ENCODE results near the gene C16orf96. TPM values are rescaled to one million over a fixed set of nuclear protein-coding genes. Genes with fewer than 3 reads are reported as not detected.

Gene C16orf96
- total and polyA plus RNA-seq, 2 of the 13 experiments (the other 11 are each of a cell fraction or from before 2014, with no cell fraction given) = 0.03 TPM; not detected in 1

- peak; percentile 97 for TF ChIP-seq ZNF367 (CRISPR knock-in tag; IDR thresholded peaks at IDR 0.05; ENCODE audit: borderline replicate concordance)
- TF ChIP-seq, protein P1, sequence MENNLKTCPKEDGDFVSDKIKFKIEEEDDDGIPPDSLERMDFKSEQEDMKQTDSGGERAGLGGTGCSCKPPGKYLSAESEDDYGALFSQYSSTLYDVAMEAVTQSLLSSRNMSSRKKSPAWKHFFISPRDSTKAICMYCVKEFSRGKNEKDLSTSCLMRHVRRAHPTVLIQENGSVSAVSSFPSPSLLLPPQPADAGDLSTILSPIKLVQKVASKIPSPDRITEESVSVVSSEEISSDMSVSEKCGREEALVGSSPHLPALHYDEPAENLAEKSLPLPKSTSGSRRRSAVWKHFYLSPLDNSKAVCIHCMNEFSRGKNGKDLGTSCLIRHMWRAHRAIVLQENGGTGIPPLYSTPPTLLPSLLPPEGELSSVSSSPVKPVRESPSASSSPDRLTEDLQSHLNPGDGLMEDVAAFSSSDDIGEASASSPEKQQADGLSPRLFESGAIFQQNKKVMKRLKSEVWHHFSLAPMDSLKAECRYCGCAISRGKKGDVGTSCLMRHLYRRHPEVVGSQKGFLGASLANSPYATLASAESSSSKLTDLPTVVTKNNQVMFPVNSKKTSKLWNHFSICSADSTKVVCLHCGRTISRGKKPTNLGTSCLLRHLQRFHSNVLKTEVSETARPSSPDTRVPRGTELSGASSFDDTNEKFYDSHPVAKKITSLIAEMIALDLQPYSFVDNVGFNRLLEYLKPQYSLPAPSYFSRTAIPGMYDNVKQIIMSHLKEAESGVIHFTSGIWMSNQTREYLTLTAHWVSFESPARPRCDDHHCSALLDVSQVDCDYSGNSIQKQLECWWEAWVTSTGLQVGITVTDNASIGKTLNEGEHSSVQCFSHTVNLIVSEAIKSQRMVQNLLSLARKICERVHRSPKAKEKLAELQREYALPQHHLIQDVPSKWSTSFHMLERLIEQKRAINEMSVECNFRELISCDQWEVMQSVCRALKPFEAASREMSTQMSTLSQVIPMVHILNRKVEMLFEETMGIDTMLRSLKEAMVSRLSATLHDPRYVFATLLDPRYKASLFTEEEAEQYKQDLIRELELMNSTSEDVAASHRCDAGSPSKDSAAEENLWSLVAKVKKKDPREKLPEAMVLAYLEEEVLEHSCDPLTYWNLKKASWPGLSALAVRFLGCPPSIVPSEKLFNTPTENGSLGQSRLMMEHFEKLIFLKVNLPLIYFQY (CRISPR knock-in tag; IDR thresholded peaks at IDR 0.05; ENCODE audit: borderline replicate concordance) = peak; percentile 91
- TF ChIP-seq PHF20 (CRISPR knock-in tag; IDR thresholded peaks at IDR 0.05) = peak; percentile 85
- no peak for TF ChIP-seq RORA (CRISPR knock-in tag; IDR thresholded peaks at IDR 0.05)
- TF ChIP-seq HINFP (CRISPR knock-in tag; IDR thresholded peaks at IDR 0.05; ENCODE audit: low read depth) = peak; percentile 96
- peak; percentile 62; the same call in 1 of the 2 replicates for TF ChIP-seq MAZ (IDR thresholded peaks at IDR 0.05; ENCODE audit: borderline replicate concordance, low read depth, low read length)
- TF ChIP-seq MAZ (CRISPR knock-in tag; IDR thresholded peaks at IDR 0.05; ENCODE audit: low read depth) = peak; percentile 99
- TF ChIP-seq ZFP37 (CRISPR knock-in tag; IDR thresholded peaks at IDR 0.05; ENCODE audit: borderline replicate concordance) = peak; percentile 99
- TF ChIP-seq ZNF564 (CRISPR knock-in tag; IDR thresholded peaks at IDR 0.05) = peak; percentile 94
- peak; percentile 29; the same call in 1 of the 2 replicates for TF ChIP-seq STAG1 (CRISPR knock-in tag; IDR thresholded peaks at IDR 0.05)
- peak; percentile 57; the same call in 1 of the 2 replicates for TF ChIP-seq KDM5A (IDR thresholded peaks at IDR 0.05; ENCODE audit: borderline replicate concordance, low read length)
- TF ChIP-seq ZNF780A (CRISPR knock-in tag; IDR thresholded peaks at IDR 0.05) = peak; percentile 98
- peak; percentile 98 for TF ChIP-seq SATB2 (CRISPR knock-in tag; IDR thresholded peaks at IDR 0.05)
- peak; percentile 100 for TF ChIP-seq ARID2 (CRISPR knock-in tag; IDR thresholded peaks at IDR 0.05; ENCODE audit: borderline replicate concordance)
- peak; percentile 92 for TF ChIP-seq PHF8 (CRISPR knock-in tag; IDR thresholded peaks at IDR 0.05)
- TF ChIP-seq PRDM10 (CRISPR knock-in tag; IDR thresholded peaks at IDR 0.05; ENCODE audit: low read depth) = no peak; the same call in 1 of the 2 replicates
- peak; percentile 47; the same call in 1 of the 2 replicates for TF ChIP-seq SIX1 (CRISPR knock-in tag; IDR thresholded peaks at IDR 0.05; ENCODE audit: borderline replicate concordance)
- peak; percentile 99 for TF ChIP-seq SMAD9 (CRISPR knock-in tag; IDR thresholded peaks at IDR 0.05)
- peak; percentile 89 for TF ChIP-seq KDM2A (CRISPR knock-in tag; IDR thresholded peaks at IDR 0.05; ENCODE audit: borderline replicate concordance, low read depth)
- TF ChIP-seq DNMT1 (CRISPR knock-in tag; IDR thresholded peaks at IDR 0.05) = peak; percentile 95; the same call in 1 of the 2 replicates
These were observed 17.5 kb upstream of the C16orf96 start, which contains the start of gene CDIP1 (continued) for GRCh38 chr16:4538350-4539235.

All from HepG2 (cell line).